B cell (primary cell): ENCODE data around the gene ITSN1. TPM values are rescaled to one million over a fixed set of nuclear protein-coding genes. Genes with fewer than 3 reads are reported as not detected.

Experiments
- ATAC-seq: fragments of 200-7000 bp; cut with Tn5 transposase; one replicate; pipeline ENCODE4 v1.10.0; 2021; ENCODE audit warnings: low read depth, mild to moderate bottlenecking, moderate number of reproducible peaks, moderate library complexity
- CTCF ChIA-PET: fragments of 350-600 bp; sonication (Branson Sonifier 250); formaldehyde crosslinking; loops from one replicate; lab custom pipeline; 2021; ENCODE audit warnings: antibody characterized with exemption, inconsistent platforms; lab: Charles Lee
- POLR2A ChIA-PET: fragments of 350-600 bp; sonication (Branson Sonifier 250); formaldehyde crosslinking; loops from one replicate; lab custom pipeline; 2021; ENCODE audit warnings: antibody characterized with exemption; lab: Charles Lee
- DNase-seq: peaks from one replicate; pipeline ENCODE4 v3.0.0; 2013
- H2AFZ ChIP-seq: 2 replicates; pipeline ENCODE4 v1.6.1; 2012; ENCODE audit warnings: mild to moderate bottlenecking, low read depth, low read length; ENCODE audit not compliant: insufficient read depth, poor library complexity, severe bottlenecking
- H3K27ac ChIP-seq, 2 donors: 1 replicate in 1 of 2; 2 replicates in 1 of 2; pipeline ENCODE4 v1.5.1; 2012 to 2013; ENCODE audit warnings: low read length in 2 of 2, mild to moderate bottlenecking in 2 of 2, moderate library complexity in 1 of 2
- H3K27me3 ChIP-seq, 4 experiments: fragments of 200-600 bp in 1 of 4; sonication (generic) in 1 of 4; replicated peaks in 1 of 4; 1 replicate in 2 of 4; 2 replicates in 2 of 4; pipeline versions ENCODE4 v1.6.1 to v1.7.0; 2013 to 2016; ENCODE audit warnings: low read length in 3 of 4, mild to moderate bottlenecking in 2 of 4, mixed read lengths in 1 of 4, moderate library complexity in 1 of 4; ENCODE audit not compliant: insufficient read depth in 4 of 4, control insufficient read depth in 3 of 4; ENCODE audit errors: control extremely low read depth in 1 of 4
- H3K36me3 ChIP-seq, 2 experiments: replicated peaks in 1 of 2; 1 replicate in 1 of 2; 2 replicates in 1 of 2; pipeline versions ENCODE4 v1.6.1 to v1.7.1; 2013; ENCODE audit warnings: low read length in 1 of 2; ENCODE audit not compliant: insufficient read depth in 2 of 2, control insufficient read depth in 1 of 2; ENCODE audit errors: control extremely low read depth in 1 of 2, extremely low read depth in 1 of 2
- H3K4me1 ChIP-seq, 2 donors: fragments of 200-600 bp in 1 of 2; sonication (generic) in 1 of 2; 1 replicate in 1 of 2; 2 replicates in 1 of 2; pipeline versions ENCODE4 v1.5.1 to v1.6.1; 2013 to 2017; ENCODE audit warnings: low read length in 2 of 2; ENCODE audit not compliant: control insufficient read depth in 2 of 2, insufficient read depth in 2 of 2
- H3K4me2 ChIP-seq: replicated peaks from 2 replicates; pipeline ENCODE3; 2012; ENCODE audit warnings: mild to moderate bottlenecking, low read depth, low read length; ENCODE audit not compliant: poor library complexity, severe bottlenecking
- H3K4me3 ChIP-seq, 5 experiments: fragments of 200-600 bp in 1 of 5; sonication (generic) in 1 of 5; 1 replicate in 3 of 5; 2 replicates in 2 of 5; pipeline versions ENCODE4 v1.5.1 to v1.7.0; 2011 to 2016; ENCODE audit warnings: low read length in 4 of 5, mild to moderate bottlenecking in 4 of 5, low read depth in 2 of 5, control low read depth in 1 of 5, moderate library complexity in 1 of 5; ENCODE audit not compliant: insufficient read depth in 1 of 5; ENCODE audit errors: control extremely low read depth in 1 of 5, extremely low read depth in 1 of 5
- H3K79me2 ChIP-seq: fragments of 200-600 bp; sonication (generic); one replicate; pipeline ENCODE4 v1.6.0; 2016; ENCODE audit warnings: low read length; ENCODE audit not compliant: control insufficient read depth, insufficient read depth
- H3K9ac ChIP-seq: fragments of 200-600 bp; sonication (generic); 2 replicates; pipeline ENCODE4 v1.6.1; 2017; ENCODE audit warnings: mild to moderate bottlenecking, low read length, moderate library complexity
- H3K9me3 ChIP-seq, 3 donors: one replicate each; pipeline versions ENCODE4 v1.6.1 to v1.7.1; 2013; ENCODE audit warnings: low read length in 2 of 3; ENCODE audit not compliant: control insufficient read depth in 2 of 3, insufficient read depth in 1 of 3; ENCODE audit errors: control extremely low read depth in 1 of 3
- H4K20me1 ChIP-seq: 2 replicates; pipeline ENCODE4 v1.6.0; 2012; ENCODE audit warnings: mild to moderate bottlenecking, low read length; ENCODE audit not compliant: insufficient read depth, control insufficient read depth, poor library complexity, severe bottlenecking
- H3K27ac Mint-ChIP-seq: one replicate; pipeline ENCODE4 v1.8.0; 2021; ENCODE audit warnings: mixed read lengths
- H3K27me3 Mint-ChIP-seq: one replicate; pipeline ENCODE4 v1.8.0; 2021; ENCODE audit warnings: mixed read lengths
- H3K4me1 Mint-ChIP-seq: one replicate; pipeline ENCODE4 v1.8.0; 2021; ENCODE audit warnings: mixed read lengths
- H3K4me3 Mint-ChIP-seq: one replicate; pipeline ENCODE4 v1.8.0; 2021; ENCODE audit warnings: mixed read lengths
- H3K9me3 Mint-ChIP-seq: one replicate; pipeline ENCODE4 v1.8.0; 2022; ENCODE audit warnings: mixed read lengths; ENCODE audit not compliant: insufficient read depth
- CTCF ChIP-seq: fragments of 200-600 bp; IDR thresholded peaks from one replicate; pipeline ENCODE4 v1.8.0; 2022; ENCODE audit warnings: antibody characterized with exemption, mild to moderate bottlenecking
- EZH2 ChIP-seq: IDR thresholded peaks from 2 replicates; pipeline ENCODE4 v1.6.1; 2012; ENCODE audit warnings: borderline replicate concordance, low read depth, mild to moderate bottlenecking, moderate library complexity, low read length; ENCODE audit not compliant: insufficient read depth, poor library complexity, severe bottlenecking
- WGBS: methylation state at CpG from one replicate; pipeline ENCODE4 v1.1.5; 2013; ENCODE audit warnings: missing lambda C conversion rate; ENCODE audit not compliant: insufficient coverage; 5-methylcytosine and 5-hydroxymethylcytosine counted together
- intact Hi-C: fragments of 100-400 bp; cut with micrococcal nuclease; formaldehyde crosslinking; loops from one replicate; pipeline ENCODE4 v1.10.0; 2022
- polyA plus RNA-seq: library from polyadenylated mRNA; depleted of rRNA; stranded (reverse); fragments of >200 nt; gene quantifications from 2 replicates; pipeline ENCODE4 v1.2.3, GENCODE V29; 2012
- total RNA-seq, 2 donors: library from RNA; stranded (reverse); fragments of 120-200 nt in 1 of 2; gene quantifications; 1 replicate in 1 of 2; 2 replicates in 1 of 2; pipeline versions ENCODE4 v1.2.3 to v1.2.4, GENCODE V29; 2013 to 2022

The ITSN1 gene
- total and polyA plus RNA-seq, 2 donors (not counting 1 experiment from before 2014, with no cell fraction given): 0.31 to 2.4 TPM

GRCh38 chr21:33686386-33686785 is 44.1 kb downstream of the ITSN1 start:
- Histone ChIP-seq H3K79me2 (no peaks in the 10 kb centered on the region), H3K4me2 (no peak overlapping the region), H3K9ac (no peak overlapping the region), H3K36me3 (no peaks in the 10 kb centered on the region), H3K9me3 (no peaks in the 10 kb centered on the region), H4K20me1 (no peaks in the 10 kb centered on the region), H3K27me3 (peaks cover 0 to 3% (median 0%) of the 10 kb centered on the region in 4 experiments), H3K27ac (no peak overlapping the region), H3K4me3 (no peak overlapping the region), H3K4me1 (no peaks in the 10 kb centered on the region), H2AFZ (no peak overlapping the region)
- POLR2A ChIA-PET: no interaction called here
- TF ChIP-seq EZH2: no peak
- no peaks in the 10 kb centered on the region for H3K4me1 Mint-ChIP-seq
- H3K27me3 Mint-ChIP-seq: peaks cover 21% of the 10 kb centered on the region
- no peak overlapping the region for H3K27ac Mint-ChIP-seq
- CTCF ChIA-PET: no interaction called here
- no peaks in the 10 kb centered on the region for H3K9me3 Mint-ChIP-seq
- ATAC-seq (no peak), DNase-seq (no peak)
- WGBS: 100% methylated on average over 2 of the region's 3 CpGs
- intact Hi-C loops: no loop called here
- no peak overlapping the region for H3K4me3 Mint-ChIP-seq

- DNase-seq: no peak
- H3K27me3 Mint-ChIP-seq: peaks cover 21% of the 10 kb centered on the region
- H3K9me3 Mint-ChIP-seq: no peaks in the 10 kb centered on the region
- intact Hi-C loops: no loop called here
- no peaks in the 10 kb centered on the region for H3K36me3 ChIP-seq
- H4K20me1 ChIP-seq: no peaks in the 10 kb centered on the region
- H3K4me1 Mint-ChIP-seq: no peaks in the 10 kb centered on the region
- H3K79me2 ChIP-seq: no peaks in the 10 kb centered on the region
- no peak overlapping the region for H3K4me3 ChIP-seq
- no peak overlapping the region for H3K4me3 Mint-ChIP-seq
- ChIA-PET POLR2A (no interaction called here), CTCF (no interaction called here)
- H3K27ac ChIP-seq: no peak overlapping the region
- H3K27me3 ChIP-seq: peaks cover 0 to 3% (median 0%) of the 10 kb centered on the region in 4 experiments
- no peaks in the 10 kb centered on the region for H3K9me3 ChIP-seq
- H3K4me1 ChIP-seq: no peaks in the 10 kb centered on the region
- no peak overlapping the region for H3K4me2 ChIP-seq
- WGBS: 100% methylated on average over 2 of the region's 3 CpGs
- TF ChIP-seq CTCF (no peak), EZH2 (no peak)
- no peak overlapping the region for H3K9ac ChIP-seq
- H2AFZ ChIP-seq: no peak overlapping the region
- H3K27ac Mint-ChIP-seq: no peak overlapping the region
- ATAC-seq: no peak
These were observed 45.3 kb downstream of the ITSN1 start for GRCh38 chr21:33687634-33688033.
